Cortex of kidney (tissue), 1 donor: ENCODE results near the gene NEURL1.
"Not testable (repeated sequence)": the region's sequence is repeated elsewhere in the genome, so short reads cannot be mapped to it uniquely, and the experiment has no call there.

ENCODE experiments used
- DNase-seq: peaks from one replicate; lab custom pipeline; 2025; lab: John Stamatoyannopoulos, UW

NEURL1 gene

DNA sequence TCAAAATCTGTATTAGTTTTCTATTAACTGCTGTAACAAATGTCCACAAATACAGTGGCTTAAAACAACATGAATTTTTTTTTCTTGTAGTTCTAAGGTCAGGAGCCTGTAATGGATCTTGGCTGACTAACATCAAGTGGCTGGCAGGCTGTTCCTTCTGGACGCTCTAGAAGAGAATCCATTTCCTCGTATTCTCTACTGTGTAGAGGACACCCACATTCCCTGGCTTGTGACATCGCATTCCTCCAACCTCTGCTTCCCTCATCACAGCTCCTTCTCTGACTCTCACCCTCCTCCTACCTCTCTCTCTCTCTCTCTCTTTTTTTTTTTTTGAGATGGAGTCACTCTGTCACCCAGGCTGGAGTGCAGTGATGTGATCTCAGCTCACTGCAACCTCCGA is 30.0 kb upstream of the NEURL1 start:
- DNase-seq, result no peak

GRCh38 chr10:103465411-103466179 is 27.9 kb upstream of the NEURL1 start:
- no peak for DNase-seq

- DNase-seq, result no peak
Observed at GRCh38 chr10:103466734-103467133, 26.8 kb upstream of the NEURL1 start.

- no peak for DNase-seq
Observed at GRCh38 chr10:103467406-103467805, 26.1 kb upstream of the NEURL1 start.

DNA sequence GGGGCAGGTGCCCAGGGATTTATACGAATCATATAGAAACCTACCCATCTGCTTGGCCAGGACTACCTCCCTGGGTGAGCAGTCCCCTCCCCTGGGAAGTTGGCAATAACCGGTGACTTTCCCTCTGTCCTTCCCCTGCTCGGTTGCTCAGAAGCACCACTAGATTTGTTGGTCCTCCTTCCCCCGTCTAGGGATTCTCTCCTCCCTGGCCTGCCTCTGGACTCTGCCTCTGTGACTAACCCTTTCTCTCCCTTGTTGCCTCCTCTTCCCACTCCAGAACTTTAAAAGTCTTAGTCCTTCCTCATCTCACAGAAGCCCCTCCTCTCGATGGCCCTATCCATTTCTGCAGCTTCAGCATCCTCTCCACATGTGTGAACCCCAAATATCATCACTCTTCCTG is 24.3 kb upstream of the NEURL1 start:
- DNase-seq, result no peak

- DNase-seq, result no peak
Observed at GRCh38 chr10:103470761-103471653, 22.5 kb upstream of the NEURL1 start.

DNA sequence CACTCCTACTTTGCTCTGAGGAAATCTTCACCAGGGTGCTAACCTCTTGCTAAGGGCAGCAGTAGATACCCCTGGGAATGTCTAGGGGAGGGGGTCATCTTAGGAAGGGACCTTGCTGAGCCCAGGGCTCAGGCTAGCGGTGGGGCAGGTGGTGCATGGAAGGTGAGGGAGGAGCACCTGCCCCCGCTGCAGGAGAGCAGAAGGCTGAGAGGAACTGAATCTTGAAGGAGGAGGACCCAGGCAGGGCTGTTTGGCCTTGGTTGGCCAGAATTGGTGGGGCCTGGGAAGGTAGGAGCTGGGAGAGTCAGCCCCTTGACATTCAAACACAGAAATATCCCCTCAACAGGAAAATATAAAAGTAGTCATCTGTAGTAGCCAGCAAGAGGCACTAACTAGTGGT is 21.5 kb upstream of the NEURL1 start:
- no peak for DNase-seq

- no peak for DNase-seq
Observed at GRCh38 chr10:103473261-103473671, 20.2 kb upstream of the NEURL1 start.

DNA sequence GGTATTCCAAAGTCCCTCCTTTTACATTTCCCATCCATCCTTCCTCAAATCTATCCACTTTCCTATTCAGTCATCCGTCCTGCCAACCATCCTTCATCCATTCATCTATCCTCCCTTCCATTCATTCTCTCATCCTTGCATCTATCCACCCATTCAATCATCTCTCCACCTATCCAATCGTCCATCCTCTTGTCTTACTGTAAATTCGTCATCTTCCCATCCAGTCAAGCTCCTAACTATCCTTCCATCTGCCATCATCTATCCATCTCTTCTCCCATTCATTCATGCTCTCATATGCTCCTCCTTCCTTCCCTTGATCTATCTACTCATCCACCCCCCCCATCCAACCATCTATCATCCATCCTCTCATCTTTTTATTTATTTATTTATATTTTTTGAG is 19.4 kb upstream of the NEURL1 start:
- DNase-seq, result no peak

GRCh38 chr10:103475437-103475836 is 18.1 kb upstream of the NEURL1 start:
- no peak for DNase-seq

DNA sequence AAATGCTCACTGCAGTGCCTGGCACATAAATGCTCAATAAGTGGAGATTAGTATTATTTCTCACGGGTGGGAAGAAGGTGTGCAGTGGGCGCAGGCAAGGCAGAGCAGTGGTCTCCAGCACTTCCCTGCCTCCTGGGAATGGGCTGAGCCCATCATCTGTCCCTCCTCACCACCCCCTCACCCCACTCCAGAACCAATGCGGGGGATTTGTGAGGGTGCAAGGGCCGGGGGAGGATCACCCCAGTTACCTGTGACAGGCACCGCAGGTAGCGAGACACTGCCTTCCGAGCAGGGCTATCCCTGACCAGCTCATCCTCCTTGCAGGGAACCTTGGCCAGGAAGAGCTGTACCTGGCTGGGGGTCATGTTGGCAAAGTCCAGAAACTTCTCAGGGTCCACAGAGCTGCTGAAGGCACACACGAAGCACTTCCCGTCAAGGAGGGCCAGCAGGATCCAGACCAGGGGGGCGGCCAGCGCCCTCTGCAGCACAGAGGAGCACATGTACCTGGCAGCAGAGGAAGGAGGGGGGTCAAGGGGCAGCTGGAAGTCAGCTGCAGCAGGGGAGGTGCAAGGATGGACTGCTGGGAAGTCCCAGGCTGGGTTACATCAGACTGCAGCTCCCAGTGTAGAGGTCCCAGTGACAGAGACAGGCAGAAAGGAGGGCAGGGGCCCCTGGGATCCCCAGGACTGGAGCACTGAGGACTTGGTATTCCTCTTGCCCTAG is 17.3 kb upstream of the NEURL1 start:
- no peak for DNase-seq

DNA sequence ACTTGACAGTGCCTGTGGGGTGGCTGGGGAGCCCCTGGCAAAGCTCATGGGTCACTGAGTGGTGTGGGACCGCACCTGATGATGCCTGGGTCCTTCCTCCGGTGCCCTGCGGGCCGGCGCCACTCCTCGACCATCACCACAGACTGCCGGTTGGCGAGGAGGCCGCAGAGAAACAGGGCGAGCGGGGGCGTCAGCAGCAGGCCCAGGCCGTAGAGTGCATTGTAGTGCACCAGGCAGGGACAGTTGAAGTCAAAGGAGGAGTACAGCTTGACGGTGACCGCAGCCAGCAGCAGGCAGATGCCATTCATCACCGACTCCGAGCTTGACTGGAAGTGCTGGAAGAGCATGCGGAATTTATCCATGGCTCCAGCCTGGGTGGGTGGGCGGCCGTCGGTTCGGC is 14.8 kb upstream of the NEURL1 start:
- DNase-seq, result no peak

DNA sequence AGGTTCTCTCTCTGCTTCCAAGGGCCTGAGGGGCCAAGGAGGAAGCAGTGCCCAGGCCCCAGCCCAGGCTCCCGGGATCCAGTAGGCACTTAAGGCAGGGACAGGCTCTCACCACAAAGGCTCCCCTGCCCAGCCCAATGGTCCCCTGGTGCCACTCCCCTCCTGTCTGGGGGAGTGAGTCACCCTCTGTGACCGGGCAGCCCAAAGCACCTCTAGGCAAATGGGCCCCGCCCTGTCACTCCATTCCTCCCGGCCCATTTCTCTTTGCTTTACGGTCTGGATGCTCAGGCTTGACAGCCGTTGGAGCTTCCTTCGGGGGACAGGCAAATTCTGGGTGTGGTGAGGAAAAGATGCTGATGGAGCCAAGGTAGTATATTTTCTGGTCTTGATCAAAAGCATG is 14.4 kb upstream of the NEURL1 start, which contains the start of gene CALHM3:
Gene CALHM3, minus strand, starts transcription at position 106 of the 400 bp plus-strand sequence. CDS start 208 bp downstream, outside the sequence.
- no peak for DNase-seq

DNA sequence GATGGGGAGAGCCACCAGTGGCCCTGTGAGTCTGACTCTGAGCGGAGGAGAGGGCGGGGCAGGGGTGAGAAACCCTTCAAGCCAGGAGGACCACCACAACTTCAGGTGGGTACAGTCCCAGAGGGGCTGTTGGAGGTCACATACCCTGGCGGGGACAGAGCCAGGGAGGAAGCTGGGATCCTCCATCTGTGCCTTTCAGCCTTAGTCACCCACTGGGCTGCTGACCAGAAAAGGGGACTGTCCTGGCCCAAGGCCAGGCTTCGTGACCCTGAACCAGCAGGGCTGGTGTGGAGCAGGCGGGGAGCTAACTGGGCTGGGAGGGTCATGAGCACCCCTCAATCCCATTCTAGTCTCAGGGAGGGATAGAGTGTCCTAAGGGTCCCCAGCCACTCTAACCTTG is 13.0 kb upstream of the NEURL1 start:
- no peak for DNase-seq

DNA sequence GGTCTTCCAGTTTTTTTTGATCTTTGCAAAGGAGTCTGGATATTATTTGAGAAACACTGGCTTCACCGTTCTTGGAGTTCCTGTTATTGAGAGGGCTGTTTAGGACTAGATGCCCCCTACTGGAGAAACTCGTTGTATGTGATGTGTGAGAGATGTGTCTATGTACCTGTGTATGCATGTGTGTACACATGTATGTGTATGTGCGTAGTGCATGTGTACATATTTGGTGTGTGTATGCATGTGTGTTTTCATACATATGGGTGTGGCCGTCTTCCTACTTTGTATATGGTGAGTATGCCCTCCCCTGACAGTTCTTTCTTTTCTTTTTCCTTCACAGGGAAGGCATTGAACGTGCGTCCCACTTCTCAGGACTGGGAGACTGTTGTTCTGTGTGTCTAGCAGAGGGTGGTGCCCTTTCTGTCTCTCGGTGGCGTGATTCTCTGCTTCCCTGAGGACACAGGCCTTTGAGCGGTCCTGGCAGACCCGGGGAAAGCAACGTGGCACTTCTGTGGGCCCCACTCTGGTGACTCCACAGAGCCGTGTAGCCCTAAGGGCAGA is 11.5 kb upstream of the NEURL1 start:
- DNase-seq, result no peak

- DNase-seq, result not testable (repeated sequence)
Observed at GRCh38 chr10:103486635-103487409, 6.7 kb upstream of the NEURL1 start.

DNA sequence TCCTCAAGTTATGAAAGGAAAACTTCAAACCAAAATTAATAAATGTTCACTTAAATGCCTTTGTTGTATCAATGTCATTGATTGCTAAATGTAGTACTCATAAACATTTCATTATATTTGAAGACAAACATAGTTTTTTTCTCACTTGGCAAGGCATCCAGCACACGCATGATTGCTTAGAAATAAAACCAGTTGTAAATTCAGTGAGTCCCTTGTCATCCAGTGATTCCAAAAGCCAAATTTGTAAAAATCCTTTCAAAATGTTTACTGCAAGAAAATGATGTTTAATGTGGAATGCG is 6.1 kb upstream of the NEURL1 start:
- DNase-seq, result no peak

GRCh38 chr10:103490986-103491314 is 2.6 kb upstream of the NEURL1 start:
- DNase-seq, result no peak

- DNase-seq, result no peak
Observed at GRCh38 chr10:103491729-103492364, 1.7 kb upstream of the NEURL1 start.

DNA sequence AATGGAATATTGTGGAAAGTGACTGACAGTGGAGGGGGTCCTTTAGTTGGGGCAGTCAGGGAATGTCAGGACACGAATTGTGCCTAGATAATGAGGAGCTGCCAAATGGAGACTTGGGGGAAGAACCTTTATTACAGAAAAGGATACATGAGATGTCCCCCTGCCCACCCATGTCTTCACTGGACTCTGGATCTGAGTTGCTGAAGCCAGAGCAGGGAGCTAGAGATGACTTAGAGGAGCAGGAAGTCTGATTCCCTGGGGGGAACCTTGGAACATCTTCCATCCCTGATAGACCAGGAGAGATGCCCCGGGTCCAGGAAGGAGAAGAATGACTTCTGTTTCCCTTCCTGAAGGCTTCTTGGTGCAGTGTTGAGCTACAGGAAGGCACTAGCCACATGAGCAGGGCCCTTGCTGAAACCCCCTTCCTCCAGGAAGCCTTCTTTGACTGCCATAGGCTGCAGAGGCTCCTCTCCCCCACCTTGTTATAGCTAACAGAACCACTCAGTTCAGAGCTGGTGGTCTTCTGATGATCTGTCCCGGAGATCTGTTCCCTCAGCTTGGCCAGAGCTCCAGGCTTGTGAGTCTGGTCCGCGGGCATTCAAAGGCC is 747 bp upstream of the NEURL1 start:
- DNase-seq, result no peak
